CD4-positive, alpha-beta T cell treated with Interleukin-2 at 100 ng/mL for 4 hours (primary cell): ENCODE data around the gene PISD.

Source experiments
- DNase-seq: peaks from one replicate; pipeline ENCODE4 v3.0.0-alpha.2; 2020; ENCODE audit warnings: low spot score

PISD gene

DNA sequence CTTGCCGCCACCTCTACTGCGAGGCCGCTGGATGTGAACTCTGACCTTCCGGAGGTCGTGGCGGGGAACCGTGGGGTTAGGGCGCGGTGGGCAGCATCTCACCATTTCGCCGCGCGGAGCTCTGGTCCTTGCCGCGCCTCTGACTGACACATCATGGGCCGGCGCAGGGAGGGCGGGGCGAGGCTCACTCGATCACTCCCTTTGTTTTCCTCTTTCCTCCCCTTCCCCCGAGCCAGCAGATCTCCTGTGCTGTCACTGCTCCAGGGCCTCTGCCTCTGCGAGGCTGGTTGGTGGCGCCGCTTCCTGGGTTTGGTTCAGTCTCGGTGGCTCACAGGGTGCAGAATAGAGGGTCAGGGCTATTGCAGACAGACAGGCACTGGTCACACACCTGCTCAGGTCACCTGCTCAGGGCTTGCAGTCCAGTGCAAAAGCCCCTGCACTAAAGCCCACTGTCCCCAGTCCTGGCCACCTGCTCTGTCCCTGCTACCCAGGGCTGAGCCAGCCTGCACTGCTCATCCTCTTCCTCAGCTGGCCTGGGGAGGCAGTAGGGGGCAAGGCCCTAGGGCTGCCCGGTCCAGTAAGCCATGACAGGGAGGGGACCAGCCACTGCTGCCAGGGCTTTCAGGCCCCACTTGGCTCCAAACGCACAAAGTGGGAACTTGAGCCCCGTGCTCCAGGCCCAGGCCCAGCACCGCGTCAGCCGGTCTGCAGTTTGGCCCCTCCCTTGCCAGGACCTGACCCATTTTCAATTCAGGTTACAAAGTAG, 36.2 kb downstream of the PISD start:
- no peak for DNase-seq

GRCh38 chr22:31625257-31625640, 36.8 kb downstream of the PISD start:
- DNase-seq = no peak

DNA sequence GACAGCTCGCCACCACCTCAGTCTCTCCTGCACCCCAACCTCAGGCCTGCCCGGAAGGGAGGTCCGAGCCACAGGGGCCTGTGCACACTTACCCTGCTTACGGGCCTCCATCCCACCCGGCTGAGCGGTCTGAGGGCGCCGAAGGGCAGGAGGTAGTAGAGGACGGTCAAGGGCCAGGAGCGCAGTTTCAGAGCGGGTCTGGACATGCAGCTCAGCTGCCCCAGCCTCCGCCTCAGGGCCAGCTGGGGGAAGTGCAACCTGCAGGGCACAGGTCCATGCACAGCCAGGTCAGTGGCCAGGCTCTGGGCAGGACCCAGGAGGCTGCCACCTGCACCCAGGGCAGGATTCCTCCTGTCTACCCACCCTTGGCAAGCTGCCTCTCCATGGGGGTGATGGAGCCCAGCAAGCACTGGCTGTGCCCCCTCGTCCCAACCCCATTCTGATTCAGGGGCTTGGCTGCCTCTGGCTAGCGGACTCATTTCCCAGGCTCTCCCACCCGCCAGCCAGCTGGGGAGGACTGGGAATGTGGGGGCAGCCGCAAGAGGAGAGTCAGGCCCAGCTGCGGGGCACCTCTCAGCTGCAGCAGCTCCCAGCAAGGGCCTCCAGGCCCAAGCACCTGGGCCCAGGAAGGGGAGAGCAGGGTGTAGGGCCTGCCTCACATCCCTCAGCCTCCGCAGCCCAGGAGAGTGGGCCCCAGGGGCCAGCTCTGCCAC, 38.3 kb downstream of the PISD start:
- no peak for DNase-seq

GRCh38 chr22:31622980-31623379, 39.0 kb downstream of the PISD start:
- DNase-seq = no peak

GRCh38 chr22:31621507-31622124, 40.4 kb downstream of the PISD start:
- DNase-seq = no peak

DNA sequence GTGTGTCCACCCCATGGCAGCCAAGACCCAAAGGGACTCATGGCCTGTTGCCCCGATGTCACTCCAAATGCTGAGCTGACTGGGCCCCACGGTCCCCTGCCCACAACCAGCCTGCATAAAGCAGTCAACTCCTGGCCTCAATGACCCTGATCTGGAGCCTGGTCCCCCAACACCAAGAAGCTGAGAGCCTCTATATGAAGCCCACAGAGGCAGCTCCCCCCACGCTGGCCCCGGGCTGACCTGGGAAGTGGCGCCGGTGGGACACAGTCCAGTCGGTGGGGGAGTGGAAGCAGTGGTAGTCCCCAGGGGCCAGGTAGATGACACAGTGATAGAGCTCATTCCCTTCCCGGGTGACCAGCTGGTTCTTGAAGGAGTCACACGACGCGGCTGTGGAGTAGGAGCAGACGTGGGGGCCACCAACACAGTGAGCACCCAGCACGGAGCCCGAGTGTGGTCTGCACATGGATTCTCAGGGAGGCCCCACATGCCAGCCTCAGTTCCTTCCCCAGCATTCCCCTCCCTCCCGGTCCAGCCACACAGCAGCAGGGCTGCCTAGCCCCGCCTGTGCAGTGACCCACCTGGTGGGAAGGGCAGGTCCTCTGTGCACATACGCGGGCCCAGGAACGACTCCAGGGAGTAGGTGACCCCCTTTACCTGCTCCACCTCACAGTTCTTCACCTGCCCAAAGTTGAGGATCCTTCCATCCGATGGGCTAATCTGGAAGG, 41.1 kb downstream of the PISD start:
- DNase-seq = no peak

- DNase-seq = no peak
Measured at GRCh38 chr22:31619611-31620300, 42.3 kb downstream of the PISD start.

DNA sequence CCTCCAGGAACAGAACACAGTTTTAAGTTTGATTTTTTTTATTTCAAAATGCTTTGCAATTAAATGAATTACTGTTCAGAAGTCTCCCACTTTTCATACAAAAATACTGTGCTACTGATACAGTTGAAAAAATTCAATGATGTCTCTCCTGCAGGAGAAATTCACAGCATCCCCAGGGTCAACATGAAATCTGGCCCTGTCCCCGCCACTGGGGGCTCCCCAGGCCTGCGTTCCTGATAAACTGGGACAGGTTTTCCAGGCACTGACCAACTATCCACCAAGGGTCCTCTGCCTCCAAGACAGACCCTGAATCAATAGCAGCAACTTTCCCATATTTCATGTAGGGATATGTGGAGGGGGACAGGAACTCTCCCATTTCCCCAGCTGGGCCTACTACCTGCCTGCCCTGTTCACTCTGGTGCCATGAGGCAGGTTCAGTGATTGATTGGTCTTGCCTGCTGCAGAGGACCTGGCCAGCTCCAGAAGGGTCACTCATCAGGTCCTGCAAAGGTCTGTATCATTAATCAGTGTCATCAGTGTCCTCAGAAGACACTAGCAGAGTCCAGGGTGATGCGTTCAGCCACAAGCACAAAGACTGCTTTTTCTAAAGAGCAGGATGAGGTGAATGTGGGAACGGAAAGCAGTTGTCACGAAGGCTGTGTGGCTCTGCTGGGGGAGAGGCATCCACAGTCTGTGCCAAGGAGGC, 43.4 kb downstream of the PISD start:
- DNase-seq = no peak

DNA sequence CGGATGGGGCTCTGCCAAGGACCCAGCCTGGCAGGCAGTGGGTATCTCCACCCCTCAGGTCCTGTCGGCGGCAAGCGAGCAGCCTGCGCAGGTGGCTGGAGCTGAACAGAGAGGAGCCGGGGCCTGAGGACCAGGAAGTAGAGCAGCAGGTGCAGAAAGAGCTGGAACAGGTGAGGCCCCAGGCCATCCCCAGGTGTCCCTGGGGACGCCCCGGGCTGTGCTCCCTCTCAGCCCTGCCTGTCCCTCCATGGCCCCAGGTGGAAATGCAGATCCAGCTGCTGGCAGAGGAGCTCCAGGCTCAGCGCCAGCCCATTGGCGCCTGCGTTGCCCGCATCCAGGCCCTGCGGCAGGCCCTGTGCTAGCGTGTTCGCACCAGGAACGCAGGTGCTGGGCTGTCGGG, 44.0 kb downstream of the PISD start:
- no peak for DNase-seq

GRCh38 chr22:31616315-31616980, 45.6 kb downstream of the PISD start:
- DNase-seq = no peak

GRCh38 chr22:31615940-31616314, 46.1 kb downstream of the PISD start:
- no peak for DNase-seq

DNA sequence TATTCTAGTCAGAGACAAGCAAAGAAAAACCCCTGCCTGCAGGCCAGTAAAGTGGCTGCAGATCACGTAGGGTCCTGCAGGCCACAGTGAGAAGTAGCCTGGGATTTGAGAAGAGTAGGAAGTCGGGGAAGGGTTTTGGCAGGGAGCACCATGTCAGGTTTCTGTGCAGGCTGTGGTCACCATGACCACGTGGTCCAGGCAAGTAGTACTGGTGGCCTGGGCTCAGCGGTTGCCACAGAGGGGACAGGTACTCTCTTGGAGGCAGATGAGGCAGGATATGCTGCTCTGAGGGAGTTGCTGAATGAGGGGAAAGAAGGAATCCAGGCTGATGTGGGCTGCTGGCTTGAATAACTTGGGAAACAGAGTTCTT, 46.5 kb downstream of the PISD start:
- DNase-seq = no peak

GRCh38 chr22:31614781-31615490, 47.1 kb downstream of the PISD start:
- DNase-seq = no peak

DNA sequence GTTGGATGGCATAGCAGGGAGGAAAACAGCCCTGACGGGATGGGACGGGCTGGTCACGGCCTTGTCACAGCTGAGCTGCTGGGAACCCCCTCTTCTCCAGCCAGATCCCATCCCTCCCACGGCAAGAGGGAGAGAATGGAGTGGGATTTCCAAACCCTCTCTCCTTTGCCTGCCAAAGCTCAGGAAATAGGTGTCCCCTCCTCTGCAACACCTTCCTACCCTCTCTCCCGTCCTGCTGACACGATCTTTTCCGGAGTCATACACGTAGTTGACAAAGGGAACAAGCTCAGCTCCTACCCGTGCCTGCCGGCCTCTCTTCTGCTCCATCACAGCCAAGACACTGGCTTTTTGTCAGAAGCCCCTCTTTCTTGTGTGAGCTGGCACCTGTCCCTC, 48.1 kb downstream of the PISD start:
- no peak for DNase-seq

DNA sequence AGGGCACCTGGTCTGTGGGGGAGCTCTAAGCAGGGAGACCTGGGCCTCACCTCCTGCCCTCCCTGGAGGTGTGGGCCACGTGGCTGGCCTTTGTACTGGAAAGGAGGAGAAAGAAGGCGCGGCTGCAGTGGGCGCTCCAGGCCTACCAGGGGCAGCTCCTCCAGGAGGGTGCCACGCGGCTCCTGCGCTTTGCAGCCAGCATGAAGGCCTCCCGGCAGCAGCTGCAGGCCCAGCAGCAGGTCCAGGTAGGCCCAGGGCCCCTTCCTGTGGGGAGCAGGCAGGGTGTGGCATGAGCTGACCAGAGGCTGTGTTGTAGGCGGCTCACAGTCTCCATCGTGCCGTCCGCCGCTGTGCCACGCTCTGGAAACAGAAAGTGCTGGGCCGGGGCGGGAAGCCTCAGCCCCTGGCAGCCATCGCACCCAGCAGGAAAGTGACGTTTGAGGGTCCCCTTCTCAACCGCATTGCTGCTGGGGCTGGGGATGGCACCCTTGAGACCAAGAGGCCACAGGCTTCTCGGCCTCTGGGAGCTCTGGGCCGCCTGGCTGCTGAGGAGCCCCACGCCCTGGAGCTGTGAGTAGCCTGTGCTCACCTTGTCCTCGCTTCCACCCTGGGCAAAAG, 48.6 kb downstream of the PISD start:
- DNase-seq = no peak

DNA sequence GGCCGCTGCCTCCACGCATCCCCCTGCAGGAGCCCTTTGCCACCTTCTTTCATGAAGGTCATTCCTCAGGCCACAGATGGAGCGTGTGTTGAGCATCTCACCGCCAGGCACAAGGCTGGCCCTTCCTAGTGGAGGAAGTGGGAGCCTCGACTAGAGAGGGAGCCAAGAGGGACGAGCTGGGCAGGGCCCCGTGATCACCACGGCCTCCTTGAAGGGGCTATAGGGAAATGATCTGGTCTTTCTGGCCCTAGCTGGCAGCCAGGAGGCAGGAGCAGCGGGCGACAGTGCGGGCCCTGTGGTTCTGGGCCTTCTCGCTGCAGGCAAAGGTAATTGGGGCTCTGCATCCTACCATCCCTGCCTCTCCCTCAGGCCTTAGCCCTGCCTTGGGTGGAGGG, 49.1 kb downstream of the PISD start:
- DNase-seq = no peak

DNA sequence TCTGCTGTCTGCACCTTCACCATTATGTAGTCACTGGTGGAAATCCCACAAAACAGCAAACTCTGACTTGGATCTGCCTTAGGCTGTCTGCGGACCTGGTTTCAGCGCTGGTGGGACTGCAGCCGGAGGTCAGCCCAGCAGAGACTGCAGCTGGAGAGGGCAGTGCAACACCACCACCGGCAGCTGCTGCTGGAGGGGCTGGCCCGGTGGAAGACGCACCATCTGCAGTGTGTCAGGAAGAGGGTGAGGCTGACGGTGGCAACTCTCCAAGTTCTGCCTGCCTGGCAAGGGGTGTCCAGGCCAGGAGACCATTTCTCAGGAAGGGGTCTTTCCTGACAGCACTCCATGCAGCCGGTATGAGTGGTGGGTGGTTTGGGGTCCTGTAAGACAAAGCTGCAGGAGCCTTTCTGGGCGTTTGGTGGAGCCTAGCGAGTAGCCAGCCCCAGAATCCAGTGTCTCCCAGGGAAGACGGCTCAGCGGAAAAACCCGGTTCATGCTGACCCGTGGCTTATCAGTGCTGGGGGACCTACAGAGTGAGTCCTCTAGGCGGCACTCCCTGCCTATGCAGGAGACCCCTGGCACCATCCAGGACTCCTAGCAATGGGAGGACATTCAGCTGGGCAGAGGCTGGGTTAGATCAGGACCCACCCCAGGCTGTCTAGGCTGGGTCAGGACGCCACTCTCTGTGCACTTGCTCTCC, 50.8 kb downstream of the PISD start:
- DNase-seq = no peak

DNA sequence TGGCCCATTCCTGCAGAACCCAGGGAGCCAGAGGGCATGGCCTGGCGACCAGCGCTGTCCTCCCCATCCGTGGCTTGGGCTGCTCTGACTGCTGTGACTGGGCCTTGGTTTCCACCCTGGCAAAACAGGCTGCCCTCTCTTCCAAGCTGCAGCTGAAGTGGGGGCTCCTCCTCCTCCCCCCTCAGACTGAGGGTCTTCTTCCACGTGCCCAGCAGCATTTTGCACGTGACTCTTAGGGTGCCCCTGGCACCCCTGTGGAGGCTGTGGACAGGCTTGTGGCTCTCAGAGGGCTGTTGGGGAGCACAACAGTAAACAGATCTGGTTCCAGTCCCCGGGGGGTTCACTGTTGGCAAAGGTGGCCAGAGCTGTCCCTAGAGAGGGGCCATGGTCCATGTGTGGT, 51.4 kb downstream of the PISD start:
- DNase-seq = no peak

GRCh38 chr22:31609716-31610115, 52.3 kb downstream of the PISD start:
- DNase-seq = no peak
